GM19438 (cell line): Measurements from ENCODE around the gene EVL.
A peak's percentile ranks its signal among the peaks of the same experiment; 100 is the strongest.

ENCODE experiments used
- ATAC-seq: cut with Tn5 transposase; IDR thresholded peaks from one replicate; pipeline ENCODE4 v1.9.1; 2021; ENCODE audit warnings: low read depth; ENCODE audit not compliant: unreplicated experiment

Gene EVL

GRCh38 chr14:100141098-100141497, 75.9 kb downstream of the EVL start:
- ATAC-seq: no peak

GRCh38 chr14:100142073-100143040, 77.1 kb downstream of the EVL start:
- no peak for ATAC-seq

- no peak for ATAC-seq
Observed at GRCh38 chr14:100143523-100143922, 78.3 kb downstream of the EVL start.

- no peak for ATAC-seq
Observed at GRCh38 chr14:100143934-100144333, 78.7 kb downstream of the EVL start.

- no peak for ATAC-seq
Observed at GRCh38 chr14:100144645-100144995, 79.4 kb downstream of the EVL start.

- ATAC-seq: no peak
Observed at GRCh38 chr14:100144996-100145646, 79.9 kb downstream of the EVL start.

- ATAC-seq: no peak
Observed at GRCh38 chr14:100145682-100146464, 80.7 kb downstream of the EVL start.

GRCh38 chr14:100146531-100147091, 81.4 kb downstream of the EVL start:
- ATAC-seq: no peak

- peak; percentile 46 for ATAC-seq
Observed at GRCh38 chr14:100147181-100147631, 82.0 kb downstream of the EVL start.

GRCh38 chr14:100147691-100148464, 82.7 kb downstream of the EVL start:
- no peak for ATAC-seq

- no peak for ATAC-seq
Observed at GRCh38 chr14:100148837-100149731, 83.9 kb downstream of the EVL start.

- ATAC-seq: no peak
Observed at GRCh38 chr14:100149851-100150611, 84.8 kb downstream of the EVL start.

- no peak for ATAC-seq
Observed at GRCh38 chr14:100150932-100151587, 85.8 kb downstream of the EVL start.

- ATAC-seq: no peak
Observed at GRCh38 chr14:100152091-100152490, 86.9 kb downstream of the EVL start.

- no peak for ATAC-seq
Observed at GRCh38 chr14:100153560-100153959, 88.3 kb downstream of the EVL start.

- no peak for ATAC-seq
Observed at GRCh38 chr14:100155049-100155621, 89.9 kb downstream of the EVL start.
